ENCODE data around the gene MR1.

- peak in 1 of 5 experiments; percentile 5 for TF ChIP-seq CTCF (IDR thresholded peaks at IDR 0.05)
- no peak for TF ChIP-seq POLR2A (IDR thresholded peaks at IDR 0.05)
- no peak for TF ChIP-seq POLR2AphosphoS5 (IDR thresholded peaks at IDR 0.05)
These were observed 50.8 kb downstream of the MR1 start for GRCh38 chr1:181084606-181084969.
